ENCODE measurements around the gene TXNIP.

The TXNIP gene

DNA sequence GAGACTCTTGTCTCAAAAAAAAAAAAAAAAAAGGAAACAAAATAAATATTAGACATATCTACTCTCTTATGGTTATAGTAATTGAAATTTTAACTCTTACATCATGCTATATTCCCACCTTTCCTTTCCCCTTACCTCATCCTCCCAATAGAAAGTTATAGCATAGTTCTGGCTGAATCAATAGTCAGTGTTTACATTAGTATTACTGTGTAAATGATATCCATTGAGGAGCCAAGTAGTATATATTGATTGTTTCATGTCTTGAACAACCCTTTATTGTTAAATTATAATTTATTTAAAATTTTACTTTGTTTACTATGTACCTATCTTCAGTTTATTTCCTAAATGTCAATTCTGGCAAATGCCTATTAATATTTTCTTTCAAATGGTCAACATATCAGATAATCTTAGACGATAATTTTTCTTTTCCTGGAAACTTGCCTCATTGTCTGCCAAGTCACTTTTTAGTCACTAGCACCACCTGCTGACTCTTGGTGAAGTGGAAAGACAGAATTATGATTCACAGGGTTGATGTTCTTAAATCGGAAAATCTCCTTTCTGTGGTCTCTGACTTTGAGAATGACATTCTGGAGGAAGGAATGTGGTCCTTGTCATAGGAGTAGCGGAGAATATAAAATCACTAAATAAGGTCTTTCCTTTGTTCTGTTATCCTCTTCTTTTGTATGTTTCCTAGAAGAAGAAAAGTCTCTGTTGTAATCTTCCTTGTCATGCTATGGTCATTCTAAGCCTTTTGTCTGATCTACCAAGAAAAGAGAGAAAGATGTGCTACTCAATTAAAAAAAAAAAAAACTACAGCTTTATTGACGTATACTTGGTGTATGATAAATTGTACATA lies 16.6 kb upstream of the TXNIP start:
- DNase-seq (ENCODE audit: low read depth in 2 of 3, low spot score in 1 of 3), result peak in 1 of 3 donors; percentile 66

DNA sequence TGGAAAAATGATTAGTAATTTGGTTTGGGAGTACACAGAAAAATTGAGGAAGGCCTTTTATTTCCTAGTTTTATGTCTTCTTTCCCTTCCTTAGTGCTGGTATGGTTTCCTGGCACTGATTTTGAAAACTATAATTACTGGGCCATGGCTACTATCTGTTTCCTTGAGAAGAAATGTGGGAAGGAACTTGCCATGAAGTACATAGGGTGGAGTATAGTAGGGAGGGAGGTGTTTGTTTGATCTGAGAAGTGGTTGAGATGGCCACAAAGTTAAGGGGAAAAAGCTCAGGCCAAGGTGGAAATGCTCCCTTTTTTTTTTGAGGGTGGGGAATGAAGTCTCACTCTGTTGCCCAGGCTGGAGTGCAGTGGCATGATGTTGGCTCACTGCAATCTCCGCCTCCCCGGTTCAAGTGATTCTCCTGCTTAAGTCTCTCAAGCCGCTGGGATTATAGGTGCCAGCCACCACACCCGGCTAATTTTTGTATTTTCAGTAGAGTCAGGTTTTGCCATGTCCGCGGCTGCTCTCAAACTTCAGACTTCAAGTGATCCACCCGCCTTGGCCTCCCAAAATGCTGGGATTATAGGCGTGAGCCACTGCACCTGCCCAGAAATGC lies 13.9 kb upstream of the TXNIP start:
- no peak for DNase-seq (ENCODE audit: low read depth in 2 of 3, low spot score in 1 of 3)

GRCh38 chr1:146007489-146008133 lies 11.2 kb upstream of the TXNIP start:
- DNase-seq (ENCODE audit: low read depth in 2 of 3, low spot score in 1 of 3), result no peak

DNA sequence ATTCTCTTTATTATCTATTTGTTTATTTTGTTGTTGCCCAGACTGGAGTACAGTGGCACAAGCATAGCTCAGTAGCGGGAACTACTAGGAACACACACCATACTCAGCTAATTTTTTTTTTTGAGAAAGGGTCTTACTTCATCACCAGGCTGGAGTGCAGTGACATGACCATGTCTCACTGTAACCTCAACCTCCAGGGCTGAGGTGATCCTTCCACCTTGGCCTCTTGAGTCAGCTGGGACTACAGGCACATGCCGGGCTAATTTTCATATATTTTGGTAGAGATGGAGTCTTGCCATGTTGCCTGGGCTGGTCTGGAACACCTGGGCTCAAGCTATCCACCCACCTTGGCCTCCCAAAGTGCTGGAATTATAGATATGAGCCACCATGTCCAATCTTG lies 5.3 kb upstream of the TXNIP start:
- no peak for DNase-seq (ENCODE audit: low read depth in 2 of 3, low spot score in 1 of 3)

- no peak for DNase-seq (ENCODE audit: low read depth in 2 of 3, low spot score in 1 of 3)
Measured at GRCh38 chr1:145999321-146000024, 3.1 kb upstream of the TXNIP start.

DNA sequence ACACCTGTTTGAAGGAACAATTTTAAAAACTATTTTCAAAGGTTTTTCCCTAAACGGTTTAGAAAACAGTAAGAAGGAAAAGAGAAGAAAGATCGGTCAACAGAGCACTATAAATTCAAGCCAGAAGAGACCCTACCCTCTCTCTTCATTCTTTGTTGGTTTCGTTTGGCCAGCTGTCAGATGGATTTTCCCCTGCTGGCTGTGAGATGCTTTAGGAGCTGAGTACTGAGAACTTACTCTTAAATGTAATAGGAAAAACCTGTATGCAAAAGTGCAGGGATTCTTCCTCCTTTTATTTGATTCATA lies 1.3 kb upstream of the TXNIP start:
- DNase-seq (ENCODE audit: low read depth in 2 of 3, low spot score in 1 of 3), result no peak

- DNase-seq (ENCODE audit: low read depth in 2 of 3, low spot score in 1 of 3), result no peak
Measured at GRCh38 chr1:145997016-145997717, 788 bp upstream of the TXNIP start.

- no peak for DNase-seq (ENCODE audit: low read depth in 2 of 3, low spot score in 1 of 3)
Measured at GRCh38 chr1:145995964-145996432, 381 bp downstream of the TXNIP start.

GRCh38 chr1:145995148-145995881 lies 1.1 kb downstream of the TXNIP start:
- no peak for DNase-seq (ENCODE audit: low read depth in 2 of 3, low spot score in 1 of 3)

- DNase-seq (ENCODE audit: low read depth in 2 of 3, low spot score in 1 of 3), result no peak
Measured at GRCh38 chr1:145994391-145995120, 1.8 kb downstream of the TXNIP start.

DNA sequence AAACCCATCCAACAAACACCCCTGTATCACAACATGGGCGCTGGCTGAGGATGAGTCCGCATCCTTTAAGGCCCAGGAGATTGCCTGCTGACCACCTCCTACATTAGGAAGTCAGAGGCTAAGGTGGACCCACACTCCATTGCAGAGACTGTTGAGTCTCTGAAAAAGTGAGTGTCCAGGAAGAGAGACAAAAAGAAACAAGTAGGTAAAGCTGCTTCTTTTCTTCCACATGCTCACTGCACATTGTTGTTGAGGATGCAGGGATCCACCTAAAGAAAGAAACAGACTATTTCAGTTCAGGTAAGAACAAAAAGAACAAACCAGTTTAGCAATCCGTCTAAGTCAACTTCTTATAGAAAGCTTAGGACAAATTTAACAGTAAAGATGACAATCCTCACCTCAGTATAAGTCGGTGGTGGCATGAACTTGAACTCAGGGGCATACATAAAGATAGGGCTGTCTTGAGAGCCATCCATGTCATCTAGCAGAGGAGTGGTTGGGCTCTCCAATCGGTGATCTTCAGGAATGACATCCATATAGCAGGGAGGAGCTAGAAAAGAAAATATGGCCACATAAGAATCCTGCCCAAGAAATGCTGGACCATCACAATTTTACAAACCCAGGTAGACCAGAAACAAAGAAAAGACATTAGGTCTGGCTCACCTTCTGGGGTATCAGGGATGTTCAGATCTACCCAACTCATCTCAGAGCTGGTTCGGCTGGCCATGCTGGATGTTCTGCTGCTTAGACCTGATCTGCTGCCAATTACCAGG lies 2.6 kb downstream of the TXNIP start:
- no peak for DNase-seq (ENCODE audit: low read depth in 2 of 3, low spot score in 1 of 3)

GRCh38 chr1:145992958-145993617 lies 3.3 kb downstream of the TXNIP start:
- no peak for DNase-seq (ENCODE audit: low read depth in 2 of 3, low spot score in 1 of 3)

GRCh38 chr1:145992502-145992936 lies 3.9 kb downstream of the TXNIP start:
- DNase-seq (ENCODE audit: low read depth in 2 of 3, low spot score in 1 of 3), result no peak

GRCh38 chr1:145991735-145992412 lies 4.5 kb downstream of the TXNIP start:
- DNase-seq (ENCODE audit: low read depth in 2 of 3, low spot score in 1 of 3), result no peak

GRCh38 chr1:145990249-145990855 lies 6.0 kb downstream of the TXNIP start:
- DNase-seq (ENCODE audit: low read depth in 2 of 3, low spot score in 1 of 3), result no peak

GRCh38 chr1:145988773-145989172 lies 7.6 kb downstream of the TXNIP start:
- DNase-seq (ENCODE audit: low read depth in 2 of 3, low spot score in 1 of 3), result no peak

GRCh38 chr1:145987926-145988325 lies 8.5 kb downstream of the TXNIP start:
- no peak for DNase-seq (ENCODE audit: low read depth in 2 of 3, low spot score in 1 of 3)

All from stimulated activated CD4-positive, alpha-beta T cell treated with anti-CD3 and anti-CD28 coated beads, Interleukin-12 subunit alpha, Interleukin-12 subunit beta, amount 100 ng/mL, for 48 hours (primary cell).